HL-60 (cell line): ENCODE measurements around the gene AAK1.

ENCODE experiments used
- DNase-seq, 2 experiments: peaks; one replicate each; pipeline ENCODE4 v3.0.0-alpha.2; 2010 to 2020; ENCODE audit warnings: low read depth in 1 of 2, low spot score in 1 of 2
- H3K27ac ChIP-seq: fragments of 250-450 bp; sonication (Bioruptor Pico); replicated peaks from 2 replicates; pipeline ENCODE4 v1.5.1; 2020; ENCODE audit warnings: mild to moderate bottlenecking, moderate library complexity
- H3K27me3 ChIP-seq: fragments of 250-450 bp; sonication (Bioruptor Pico); 2 replicates; pipeline ENCODE4 v1.5.1; 2021; ENCODE audit warnings: mild to moderate bottlenecking, moderate library complexity; ENCODE audit not compliant: insufficient read depth, poor library complexity, severe bottlenecking
- H3K4me3 ChIP-seq: replicated peaks from 2 replicates; pipeline ENCODE4 v1.5.1; 2011; ENCODE audit warnings: mild to moderate bottlenecking, control low read depth, low read length; ENCODE audit not compliant: insufficient read depth
- GABPA ChIP-seq: IDR thresholded peaks from 2 replicates; pipeline ENCODE4 v1.6.1; 2012; ENCODE audit warnings: low read depth
- POLR2AphosphoS5 ChIP-seq: IDR thresholded peaks from 2 replicates; pipeline ENCODE4 v1.6.1; 2012; ENCODE audit warnings: low read depth
- REST ChIP-seq: IDR thresholded peaks from 2 replicates; pipeline ENCODE4 v1.6.1; 2012; ENCODE audit warnings: low read depth; ENCODE audit not compliant: insufficient replicate concordance
- SPI1 ChIP-seq: IDR thresholded peaks from 2 replicates; pipeline ENCODE4 v1.6.1; 2012; ENCODE audit warnings: low read depth, mild to moderate bottlenecking, borderline replicate concordance
- TF ChIP-seq, protein P1 (sequence below): IDR thresholded peaks from one replicate; pipeline ENCODE4 v1.5.1; 2011; ENCODE audit warnings: low read length, control low read depth, inconsistent platforms; ENCODE audit not compliant: insufficient read depth

AAK1 gene

DNA sequence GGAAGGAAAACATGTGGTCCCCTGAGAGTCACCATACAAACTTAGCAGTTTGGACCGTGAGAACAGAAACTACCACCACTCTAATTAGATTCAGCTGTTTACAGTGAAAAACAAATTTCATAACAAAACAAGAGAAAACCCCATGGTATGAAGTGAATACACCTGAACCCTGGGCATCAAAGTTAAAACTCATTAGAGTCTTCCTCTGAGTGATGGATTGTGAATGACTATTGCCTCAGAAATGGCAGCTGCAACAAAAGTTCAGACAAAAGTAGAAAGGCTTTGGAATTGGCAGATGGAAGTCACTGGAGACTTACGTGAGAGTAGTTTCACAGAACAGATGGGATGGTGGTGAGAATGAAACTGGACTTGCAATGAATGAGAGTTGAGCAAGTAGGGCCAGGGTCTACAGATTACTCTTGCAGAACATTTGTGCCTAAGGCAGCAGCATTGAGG lies 98.0 kb downstream of the AAK1 start:
- Histone ChIP-seq H3K27ac (no peak overlapping the region), H3K27me3 (no peaks in the 10 kb centered on the region), H3K4me3 (no peak overlapping the region)
- DNase-seq = no peak
- TF ChIP-seq REST = no peak
- no peak for TF ChIP-seq POLR2AphosphoS5
- TF ChIP-seq GABPA = no peak
- TF ChIP-seq SPI1 = no peak
- TF ChIP-seq, protein P1, sequence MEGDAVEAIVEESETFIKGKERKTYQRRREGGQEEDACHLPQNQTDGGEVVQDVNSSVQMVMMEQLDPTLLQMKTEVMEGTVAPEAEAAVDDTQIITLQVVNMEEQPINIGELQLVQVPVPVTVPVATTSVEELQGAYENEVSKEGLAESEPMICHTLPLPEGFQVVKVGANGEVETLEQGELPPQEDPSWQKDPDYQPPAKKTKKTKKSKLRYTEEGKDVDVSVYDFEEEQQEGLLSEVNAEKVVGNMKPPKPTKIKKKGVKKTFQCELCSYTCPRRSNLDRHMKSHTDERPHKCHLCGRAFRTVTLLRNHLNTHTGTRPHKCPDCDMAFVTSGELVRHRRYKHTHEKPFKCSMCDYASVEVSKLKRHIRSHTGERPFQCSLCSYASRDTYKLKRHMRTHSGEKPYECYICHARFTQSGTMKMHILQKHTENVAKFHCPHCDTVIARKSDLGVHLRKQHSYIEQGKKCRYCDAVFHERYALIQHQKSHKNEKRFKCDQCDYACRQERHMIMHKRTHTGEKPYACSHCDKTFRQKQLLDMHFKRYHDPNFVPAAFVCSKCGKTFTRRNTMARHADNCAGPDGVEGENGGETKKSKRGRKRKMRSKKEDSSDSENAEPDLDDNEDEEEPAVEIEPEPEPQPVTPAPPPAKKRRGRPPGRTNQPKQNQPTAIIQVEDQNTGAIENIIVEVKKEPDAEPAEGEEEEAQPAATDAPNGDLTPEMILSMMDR = no peak

DNA sequence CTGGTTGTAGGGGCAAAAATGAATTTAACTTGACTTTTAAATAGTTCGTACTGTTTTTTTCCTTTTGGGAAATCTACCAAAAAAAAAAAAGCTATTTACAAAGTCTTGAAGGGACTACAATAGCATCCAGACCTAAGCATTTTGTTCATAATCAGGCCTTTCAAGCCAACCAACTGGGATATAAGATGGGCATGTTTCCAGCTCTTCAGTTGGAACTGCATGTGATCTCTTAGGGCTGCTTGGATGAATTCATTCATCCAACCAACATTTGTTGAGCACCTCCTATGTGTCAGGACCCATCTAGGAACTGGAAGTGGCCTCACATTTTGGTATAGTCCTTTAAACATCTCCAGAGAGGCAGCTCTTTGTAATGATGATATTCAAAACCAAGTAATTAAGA lies 98.6 kb downstream of the AAK1 start:
- Histone ChIP-seq H3K27ac (no peak overlapping the region), H3K27me3 (no peaks in the 10 kb centered on the region), H3K4me3 (no peak overlapping the region)
- TF ChIP-seq POLR2AphosphoS5 (no peak), REST (no peak), GABPA (no peak), SPI1 (no peak)
- TF ChIP-seq, protein P1 = no peak
- DNase-seq = no peak

- TF ChIP-seq, protein P1 = no peak
- TF ChIP-seq GABPA (no peak), POLR2AphosphoS5 (no peak), SPI1 (no peak), REST (no peak)
- DNase-seq = no peak
- Histone ChIP-seq H3K27ac (no peak overlapping the region), H3K27me3 (no peaks in the 10 kb centered on the region), H3K4me3 (no peak overlapping the region)
These were observed 104.0 kb downstream of the AAK1 start for GRCh38 chr2:69539549-69539908.
